GM04504 (cell line): ENCODE results near the gene KATNB1.
"Not testable (repeated sequence)": the region's sequence is repeated elsewhere in the genome, so short reads cannot be mapped to it uniquely, and the experiment has no call there.

ENCODE experiments used
- DNase-seq: peaks from one replicate; pipeline ENCODE4 v3.0.0-alpha.2; 2012; ENCODE audit warnings: low read depth

Gene KATNB1

DNA sequence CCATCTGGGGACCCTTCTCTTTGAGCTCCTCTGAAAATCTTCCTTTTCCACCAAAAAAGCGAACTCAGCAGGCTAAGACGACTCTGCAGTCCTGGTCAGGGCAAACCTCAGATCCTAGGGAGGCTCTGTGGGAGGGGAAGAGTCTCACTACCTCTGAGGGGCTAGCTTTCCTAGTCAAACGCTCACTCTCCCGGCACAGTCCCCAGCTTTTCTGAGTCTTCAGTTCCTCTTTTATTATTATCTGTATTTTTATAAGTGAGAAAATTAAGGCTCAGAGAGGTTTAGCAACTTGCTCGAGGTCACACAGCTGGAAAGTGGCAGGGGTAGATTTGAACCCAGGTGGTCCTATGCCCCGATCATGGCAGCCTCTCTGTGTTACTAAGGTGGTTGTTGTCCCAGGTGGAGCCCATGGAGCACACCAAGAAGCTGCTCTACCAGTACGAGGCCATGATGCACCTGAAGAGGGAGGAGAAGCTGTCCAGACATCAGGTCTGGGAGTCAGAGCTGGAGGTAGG, 9.1 kb upstream of the KATNB1 start:
- no peak for DNase-seq

DNA sequence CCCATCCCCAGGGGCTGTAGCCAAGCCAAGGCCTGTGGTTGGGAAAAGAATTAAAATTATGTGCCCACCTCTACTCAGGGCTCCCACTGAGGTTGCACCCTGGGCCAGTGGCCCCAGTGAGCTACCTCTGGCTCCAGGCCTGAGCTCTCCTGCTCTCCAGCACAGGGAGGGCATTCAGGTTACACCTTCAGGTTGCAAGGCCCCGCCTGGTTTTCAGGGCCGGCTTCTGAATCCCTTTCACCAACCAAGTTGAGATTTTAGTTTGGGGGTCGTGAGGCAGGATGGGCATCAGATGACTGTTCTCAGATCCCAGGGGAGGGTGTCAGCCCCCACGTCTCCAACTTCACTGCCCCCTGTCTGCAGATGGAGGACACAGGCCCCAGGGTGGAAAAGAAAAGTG, 8.0 kb upstream of the KATNB1 start:
- no peak for DNase-seq

DNA sequence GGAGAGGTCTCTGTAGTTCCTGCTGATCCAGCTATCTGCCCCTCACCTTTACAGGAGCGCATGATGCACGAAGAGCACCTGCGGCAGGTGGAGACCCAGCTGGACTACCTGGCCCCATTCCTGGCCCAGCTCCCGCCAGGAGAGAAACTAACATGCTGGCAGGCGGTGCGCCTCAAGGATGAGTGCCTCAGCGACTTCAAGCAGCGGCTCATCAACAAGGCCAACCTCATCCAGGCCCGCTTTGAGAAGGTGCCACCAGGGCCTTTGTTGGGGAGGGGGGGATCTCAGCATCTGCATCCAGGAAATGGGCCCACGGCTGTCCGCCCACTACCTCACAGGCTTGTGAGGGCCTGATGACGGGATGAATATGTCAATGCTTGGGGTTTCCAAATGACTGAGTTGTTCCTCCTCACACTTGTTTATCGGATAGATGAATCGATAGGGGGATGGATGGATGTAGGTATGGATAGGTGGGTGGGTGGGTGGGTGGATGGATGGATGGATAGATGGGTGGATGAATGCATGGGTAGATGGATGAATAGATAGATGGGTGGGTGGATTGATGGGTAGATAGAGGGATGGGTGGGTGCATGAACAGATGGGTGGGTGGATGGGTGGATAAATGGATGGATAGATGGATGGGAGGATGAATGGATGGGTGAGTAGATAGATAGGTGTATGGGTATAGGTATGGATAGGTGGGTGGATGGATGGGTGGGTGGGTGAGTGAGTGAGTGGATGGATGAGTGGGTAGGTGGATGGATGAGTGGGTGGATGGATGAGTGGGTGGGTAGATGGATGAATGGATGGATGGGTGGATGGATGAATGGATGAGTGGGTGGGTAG, 7.0 kb upstream of the KATNB1 start:
- no peak for DNase-seq

DNA sequence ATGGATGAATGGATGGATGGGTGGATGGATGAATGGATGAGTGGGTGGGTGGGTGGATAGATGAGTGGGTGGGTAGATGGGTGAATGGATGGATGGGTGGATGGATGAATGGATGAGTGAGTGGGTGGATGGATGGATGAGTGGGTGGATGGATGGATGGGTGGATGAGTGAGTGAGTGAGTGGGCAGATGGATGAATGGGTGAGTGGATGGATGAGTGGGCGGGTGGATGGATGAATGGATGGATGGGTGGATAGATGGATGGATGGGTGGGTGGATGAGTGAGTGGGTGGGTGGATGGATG, 6.4 kb upstream of the KATNB1 start:
- no peak for DNase-seq

DNA sequence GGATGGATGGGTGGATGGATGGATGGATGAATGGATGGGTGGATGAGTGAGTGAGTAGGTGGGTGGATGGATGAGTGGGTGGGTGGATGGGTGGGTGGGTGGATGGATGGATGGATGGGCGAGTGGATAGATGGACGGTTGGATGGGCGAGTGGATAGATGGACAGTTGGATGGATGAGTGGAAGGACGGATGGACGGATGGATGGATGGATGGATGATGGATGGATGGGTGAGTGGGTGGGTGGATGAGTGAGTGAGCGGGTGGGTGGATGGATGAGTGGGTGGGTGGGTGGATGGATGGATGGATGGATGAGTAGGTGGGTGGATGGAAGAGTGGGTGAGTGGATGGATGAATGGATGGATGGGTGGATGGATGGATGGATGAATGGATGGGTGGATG, 5.7 kb upstream of the KATNB1 start:
- not testable (repeated sequence) for DNase-seq

DNA sequence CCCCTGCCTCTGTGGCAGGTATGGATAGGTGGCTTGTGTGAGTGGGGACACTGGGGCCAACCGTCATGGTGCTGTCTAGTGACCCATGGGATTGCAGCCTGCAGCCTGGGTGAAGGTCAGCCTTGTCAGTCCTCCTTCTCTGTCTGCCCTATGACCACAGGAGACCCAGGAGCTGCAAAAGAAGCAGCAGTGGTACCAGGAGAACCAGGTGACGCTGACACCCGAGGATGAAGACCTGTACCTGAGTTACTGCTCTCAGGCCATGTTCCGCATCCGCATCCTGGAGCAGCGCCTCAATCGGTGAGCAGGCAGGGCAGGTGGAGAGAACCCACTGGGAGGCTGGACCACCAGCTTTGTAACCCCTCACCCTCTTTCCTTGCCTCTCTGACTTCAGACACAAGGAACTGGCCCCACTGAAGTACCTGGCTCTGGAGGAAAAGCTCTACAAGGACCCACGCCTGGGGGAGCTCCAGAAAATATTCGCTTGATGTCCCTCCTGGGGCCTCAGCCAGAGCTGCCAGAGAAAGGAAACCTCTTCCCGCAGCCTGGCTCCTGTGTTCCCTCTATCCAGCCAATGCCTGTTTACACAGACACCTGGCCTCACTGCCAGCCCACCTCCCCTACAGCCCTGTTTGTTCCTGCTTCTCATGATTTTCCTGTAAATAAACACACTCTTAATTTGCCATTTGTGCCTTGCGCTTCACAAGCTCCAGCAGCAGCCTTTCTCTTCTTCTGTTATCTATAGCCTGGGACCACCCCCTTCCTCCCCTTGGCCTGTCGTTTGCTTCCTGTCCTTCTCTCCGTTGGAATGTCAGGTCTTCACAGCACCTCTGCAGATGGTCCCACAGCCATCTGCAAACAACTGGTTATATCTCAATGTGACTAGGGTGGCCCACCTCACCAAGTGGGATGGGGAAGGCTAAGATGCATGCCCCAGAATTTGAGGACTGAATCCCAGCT, 4.5 kb upstream of the KATNB1 start:
- no peak for DNase-seq

DNA sequence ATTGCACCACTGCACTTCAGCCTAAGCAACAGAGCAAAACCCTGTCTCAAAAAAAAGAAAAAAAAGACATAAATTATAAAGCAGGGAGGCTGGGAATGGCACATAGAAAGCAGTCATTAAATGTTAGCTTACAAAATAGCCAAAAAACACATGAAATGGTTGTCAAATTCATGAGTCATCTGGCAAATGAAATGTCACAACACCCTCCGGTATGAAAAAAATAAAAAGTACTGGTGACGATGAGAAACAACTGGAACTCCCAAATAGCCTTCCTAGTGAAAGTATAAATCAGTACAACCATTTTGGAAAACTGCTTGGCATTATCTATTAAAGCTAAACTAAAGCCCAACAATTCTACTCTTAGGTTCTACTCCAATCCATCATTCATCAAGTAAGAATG, 3.5 kb upstream of the KATNB1 start:
- DNase-seq: peak; percentile 80

DNA sequence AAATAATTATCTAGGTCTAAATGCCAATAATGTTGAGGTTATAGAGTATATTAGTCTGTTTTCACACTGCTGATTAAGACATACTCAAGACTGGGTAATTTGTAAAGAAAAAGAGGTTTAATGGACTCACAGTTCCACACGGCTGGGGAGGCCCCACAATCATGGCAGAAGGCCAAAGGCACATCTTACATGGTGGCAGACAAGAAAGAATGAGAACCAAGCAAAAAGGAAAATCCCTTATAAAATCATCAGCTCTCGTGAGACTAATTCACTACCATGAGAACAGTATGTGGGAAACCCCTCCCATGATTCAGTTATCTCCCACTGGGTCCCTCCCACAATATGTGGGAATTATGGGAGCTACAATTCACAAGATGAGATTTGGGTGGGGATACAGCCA, 2.9 kb upstream of the KATNB1 start:
- no peak for DNase-seq

DNA sequence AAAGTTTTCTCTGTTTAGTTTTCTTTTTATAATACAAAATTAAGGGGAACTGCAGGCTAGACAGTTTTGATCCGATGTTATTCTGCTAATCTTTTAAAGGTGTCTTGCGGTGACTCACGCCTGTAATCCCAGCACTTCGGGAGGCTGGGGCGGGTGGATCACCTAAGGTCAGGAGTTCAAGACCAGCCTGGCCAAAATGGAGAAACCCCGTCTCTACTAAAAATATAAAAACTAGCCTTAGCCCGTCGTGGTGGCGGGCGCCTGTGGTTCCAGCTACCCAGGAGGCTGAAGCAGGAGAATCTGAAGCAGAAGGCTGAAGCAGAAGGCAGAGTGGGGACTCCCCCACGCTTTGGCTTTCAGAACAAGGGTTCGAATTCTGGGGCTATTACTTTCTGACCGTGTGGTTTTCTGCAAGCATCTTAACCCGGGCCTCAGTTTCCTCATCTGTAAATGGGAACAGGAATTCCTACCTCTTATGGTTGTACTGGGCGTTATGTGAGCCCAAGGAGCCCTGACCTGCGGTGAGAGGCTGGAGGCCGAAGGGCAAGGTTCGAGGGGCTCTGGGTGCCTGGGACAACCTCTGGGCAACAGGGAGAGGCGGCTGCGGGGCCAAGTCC, 1.2 kb upstream of the KATNB1 start:
- DNase-seq: no peak

DNA sequence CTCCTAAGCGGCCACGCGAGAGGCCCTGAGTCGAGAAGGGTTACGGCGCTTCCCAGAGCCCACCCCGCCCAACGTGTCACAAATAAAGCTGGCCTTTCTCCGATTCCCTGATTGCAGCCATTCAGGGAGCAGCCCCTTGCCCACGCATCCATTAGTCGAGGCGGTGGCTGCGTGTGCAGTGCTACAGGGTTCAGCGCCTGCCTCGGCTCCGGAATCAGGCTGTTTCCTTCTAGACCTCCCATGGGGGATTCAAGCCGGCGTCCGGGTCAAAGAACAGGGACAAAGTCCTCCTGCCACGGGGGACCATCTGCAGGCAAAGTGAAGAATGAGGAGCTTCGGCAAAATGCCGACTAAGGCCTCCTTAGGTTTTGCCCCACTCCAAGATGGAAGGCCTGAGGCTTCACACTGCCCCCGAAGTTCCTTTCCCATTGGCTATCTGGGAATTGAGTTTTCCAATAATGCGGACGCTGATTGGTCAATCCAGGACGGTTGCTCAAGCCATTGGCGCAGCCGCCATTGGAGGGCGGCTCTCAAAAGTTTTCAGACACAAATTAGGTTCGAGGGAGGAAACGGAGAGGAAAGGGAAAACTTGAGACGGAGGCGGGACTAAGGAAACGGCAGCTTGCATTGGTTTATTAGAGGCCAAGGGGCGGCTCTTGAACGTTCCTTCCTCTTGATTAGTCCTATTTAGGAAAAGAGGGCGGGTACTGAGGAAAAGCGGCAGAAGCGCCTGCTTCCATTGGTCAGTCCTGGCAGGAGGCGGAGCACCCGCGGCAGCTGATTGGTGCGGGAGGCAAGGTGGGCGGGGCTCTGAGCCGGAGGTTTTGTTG, 430 bp upstream of the KATNB1 start:
- DNase-seq: peak; percentile 100

DNA sequence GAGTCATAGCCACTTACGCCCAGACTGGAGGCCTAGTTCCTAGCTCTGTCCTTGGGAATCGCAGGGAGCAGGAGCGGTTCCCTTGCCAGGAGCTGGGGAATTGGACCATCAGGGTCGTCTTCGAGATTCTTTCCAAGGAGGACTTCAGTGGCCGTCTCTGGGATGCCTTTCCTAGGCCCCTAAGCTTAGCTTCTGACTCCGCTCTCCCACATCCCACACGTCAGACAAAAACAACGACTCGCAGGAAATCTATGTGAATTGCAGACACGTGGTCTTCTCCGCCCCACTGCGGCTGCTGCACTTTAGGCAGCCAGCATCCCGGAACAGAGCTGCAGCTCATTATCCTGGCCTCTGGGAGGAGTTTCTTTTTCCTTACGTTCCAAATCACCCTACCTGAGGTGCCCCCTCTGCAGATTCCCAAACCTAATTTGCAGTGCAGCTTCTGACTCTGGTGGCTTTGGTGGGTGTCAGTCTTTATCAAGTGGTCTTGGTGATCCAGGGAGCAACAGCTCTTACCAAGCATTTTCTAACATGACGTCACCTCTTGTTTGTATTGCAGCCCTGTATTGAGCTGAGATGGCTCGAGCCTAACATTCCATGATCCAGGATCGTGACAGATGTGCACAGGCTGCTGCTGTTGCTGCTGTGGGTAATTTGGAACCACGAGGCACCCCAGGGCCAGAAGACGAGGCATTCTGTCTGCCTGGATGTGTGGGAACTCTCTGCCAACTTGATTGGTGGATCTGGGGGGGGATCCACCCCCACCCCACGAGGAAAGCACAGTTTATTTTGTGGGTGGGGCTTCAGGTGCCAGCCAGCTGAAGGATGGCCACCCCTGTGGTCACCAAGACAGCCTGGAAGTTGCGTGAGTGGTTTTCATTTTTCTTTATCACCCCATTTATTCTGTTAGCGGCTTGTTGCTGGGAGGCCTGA, 1.1 kb downstream of the KATNB1 start:
- peak; percentile 40 for DNase-seq

DNA sequence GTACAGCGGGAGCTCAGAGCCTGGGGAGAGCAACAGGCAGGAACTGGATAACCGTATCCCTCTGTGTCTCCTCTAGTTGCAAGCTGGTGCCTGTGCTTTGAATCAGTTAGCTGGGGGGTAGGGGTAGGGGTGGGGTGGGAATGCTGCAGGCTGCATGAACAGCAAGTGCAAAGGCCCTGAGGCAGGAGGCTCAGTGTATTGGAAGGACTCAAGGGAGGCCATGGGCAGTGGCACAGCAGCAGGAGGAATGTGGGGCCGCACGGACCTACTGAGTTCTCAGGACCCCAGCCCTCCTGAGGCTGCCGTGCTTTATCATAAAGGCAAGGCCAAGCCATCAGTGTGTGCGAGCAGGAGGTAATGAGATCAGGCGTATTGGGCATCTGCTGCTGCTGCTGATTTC, 3.3 kb downstream of the KATNB1 start:
- no peak for DNase-seq

DNA sequence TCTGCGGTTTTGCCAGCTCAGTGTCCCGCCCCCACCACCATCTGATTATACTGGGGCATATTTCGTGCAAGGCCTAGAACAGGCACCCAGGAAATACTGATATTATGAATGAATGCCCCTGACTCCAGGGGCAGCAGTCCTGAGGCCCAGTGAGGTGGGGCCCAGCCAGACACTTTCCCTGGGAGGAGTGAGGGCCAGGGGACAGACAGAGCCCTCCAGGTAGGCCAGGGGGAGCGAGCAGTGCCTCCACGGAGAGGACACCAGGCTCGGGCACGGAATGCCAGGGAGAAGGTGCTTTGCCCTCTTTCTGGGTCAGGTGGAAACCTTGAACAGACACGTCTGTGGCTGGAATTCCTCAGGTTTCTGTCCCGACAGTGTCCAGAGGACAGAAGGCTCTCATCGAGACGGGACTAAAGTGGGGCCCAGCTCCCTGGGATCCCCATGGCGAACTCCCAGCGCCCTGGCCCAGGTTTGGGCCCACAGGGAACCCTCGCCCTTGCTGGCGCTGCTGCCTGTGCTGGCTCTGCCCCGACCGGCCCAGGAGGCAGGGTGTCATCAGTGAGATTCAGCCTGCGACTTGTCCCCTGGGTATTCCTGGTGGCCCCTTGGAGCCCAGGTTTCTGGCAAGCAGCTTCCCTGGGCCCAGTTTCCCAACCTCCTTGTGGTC, 4.3 kb downstream of the KATNB1 start:
- no peak for DNase-seq

DNA sequence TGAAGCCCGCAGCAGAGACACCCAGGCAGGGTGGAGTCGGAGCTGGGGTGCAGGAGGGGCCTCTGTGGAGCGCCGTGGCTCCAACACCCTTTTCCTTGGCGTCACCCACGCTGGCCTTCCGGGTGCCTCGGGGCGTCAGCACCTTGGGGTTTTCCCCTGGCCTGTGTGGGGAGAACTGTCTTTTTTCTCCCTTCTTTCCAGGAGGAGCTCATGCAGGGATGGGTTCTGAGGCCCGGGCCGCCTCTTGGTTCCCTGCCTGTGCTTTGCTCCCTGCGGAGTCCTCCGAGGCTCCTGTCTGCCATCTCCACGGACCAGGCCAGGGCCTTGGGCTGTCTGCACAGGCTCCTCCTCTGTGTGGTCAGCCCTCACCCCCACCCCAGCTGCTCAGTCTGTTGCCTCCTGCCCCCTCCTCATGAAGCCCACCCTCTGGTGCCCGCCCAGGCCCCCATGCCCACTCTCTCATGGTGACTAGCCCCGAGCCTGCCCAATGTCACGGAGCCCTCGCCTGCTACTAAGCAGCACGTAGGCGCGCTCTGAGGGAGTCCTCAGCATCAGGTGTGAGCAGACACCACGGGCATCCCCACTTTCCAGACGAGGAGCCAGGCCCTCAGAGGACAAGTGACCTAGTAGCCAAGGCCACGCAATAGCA, 5.0 kb downstream of the KATNB1 start:
- no peak for DNase-seq

DNA sequence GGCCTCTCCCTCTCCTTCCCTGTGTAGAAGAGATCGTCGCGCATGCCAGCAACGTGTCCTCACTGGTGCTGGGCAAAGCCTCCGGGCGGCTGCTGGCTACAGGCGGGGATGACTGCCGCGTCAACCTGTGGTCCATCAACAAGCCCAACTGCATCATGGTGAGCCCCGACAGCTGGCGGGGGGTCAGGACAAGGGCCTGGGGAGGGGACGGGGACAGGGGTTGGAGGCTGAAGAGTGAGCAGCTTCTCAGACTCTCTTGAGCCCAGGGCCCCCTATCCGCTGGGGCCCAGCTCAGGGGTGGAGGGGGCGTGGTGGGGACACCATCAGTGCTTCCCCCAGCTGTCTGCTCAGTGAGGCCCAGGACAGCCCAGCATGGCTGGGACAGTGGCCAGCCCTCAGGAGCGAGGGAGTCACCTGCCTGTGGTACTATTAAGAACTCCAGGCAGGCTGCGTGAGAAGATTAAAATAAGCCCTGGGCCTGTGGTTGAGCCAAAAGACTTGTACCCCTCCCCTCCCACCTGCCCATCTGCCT, 6.2 kb downstream of the KATNB1 start:
- no peak for DNase-seq

DNA sequence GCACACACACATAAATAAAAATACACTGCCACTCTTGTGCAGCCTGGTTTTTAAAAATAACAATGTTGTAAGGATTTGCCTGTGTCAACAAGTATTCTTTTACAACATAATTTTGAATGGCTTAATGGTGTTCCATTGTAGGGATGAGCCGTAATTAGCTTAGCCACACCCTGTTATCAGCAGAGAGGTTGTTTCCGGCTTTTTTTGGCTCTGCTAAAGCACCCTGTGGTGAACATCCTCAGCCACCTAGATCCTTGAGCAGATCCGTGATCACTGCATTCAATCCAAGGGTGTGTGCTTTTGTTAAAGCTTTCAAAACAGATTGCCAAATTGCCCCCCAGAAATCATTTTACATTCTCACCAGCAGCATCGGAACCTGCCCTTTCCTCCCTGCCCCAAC, 7.0 kb downstream of the KATNB1 start:
- DNase-seq: no peak

DNA sequence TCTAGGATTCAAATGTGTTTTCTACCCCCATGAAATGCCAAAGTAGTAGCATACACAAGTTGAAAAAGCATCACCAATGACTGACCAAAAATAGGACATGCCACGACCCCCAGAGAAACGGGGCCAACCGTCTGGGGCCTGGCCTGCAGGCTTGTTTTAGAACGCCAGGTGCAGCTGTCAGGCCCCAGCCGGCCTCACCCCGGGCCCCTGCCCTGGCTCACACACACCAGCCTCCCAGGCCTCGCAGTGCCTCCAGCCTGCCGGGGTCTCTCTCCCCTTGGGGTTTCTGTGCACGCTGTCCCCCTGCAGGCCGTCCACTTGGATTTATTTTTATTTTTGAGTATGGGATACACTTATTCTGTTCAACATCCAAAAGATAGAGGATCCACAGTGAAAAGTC, 7.9 kb downstream of the KATNB1 start:
- no peak for DNase-seq

DNA sequence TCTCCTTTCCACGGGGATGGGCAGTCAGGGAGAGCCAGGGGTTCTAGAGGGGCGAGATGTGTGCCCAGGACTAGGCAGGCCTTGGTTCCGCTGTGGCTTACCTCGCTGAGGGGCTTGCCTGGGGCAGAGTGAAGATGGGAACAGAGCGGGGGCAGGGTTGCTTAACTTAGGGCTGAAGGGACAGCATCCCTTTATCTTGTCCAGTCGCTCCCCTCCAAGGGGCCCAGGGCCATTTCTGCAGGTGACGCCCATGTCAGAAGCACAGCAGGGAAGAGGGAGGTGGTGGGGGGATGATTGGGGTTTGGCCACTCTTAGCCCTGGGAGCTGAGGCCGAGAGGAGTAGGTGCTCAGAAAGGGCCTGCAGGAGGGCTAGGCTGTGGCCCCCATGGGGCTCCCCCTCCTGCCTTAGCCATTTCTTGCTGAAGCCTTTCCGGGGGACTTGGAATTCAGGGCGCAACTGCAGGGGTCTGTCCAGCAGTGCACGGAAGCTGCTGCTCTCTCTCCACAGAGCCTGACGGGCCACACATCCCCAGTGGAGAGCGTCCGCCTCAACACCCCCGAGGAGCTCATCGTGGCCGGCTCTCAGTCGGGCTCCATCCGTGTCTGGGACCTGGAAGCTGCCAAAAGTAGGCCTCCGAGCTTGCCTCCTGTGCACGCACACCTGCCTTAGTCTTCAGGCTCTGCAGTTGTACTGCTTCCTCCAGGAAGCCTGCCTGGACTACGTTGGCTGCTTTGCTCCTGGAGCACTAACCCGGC, 8.5 kb downstream of the KATNB1 start:
- no peak for DNase-seq

DNA sequence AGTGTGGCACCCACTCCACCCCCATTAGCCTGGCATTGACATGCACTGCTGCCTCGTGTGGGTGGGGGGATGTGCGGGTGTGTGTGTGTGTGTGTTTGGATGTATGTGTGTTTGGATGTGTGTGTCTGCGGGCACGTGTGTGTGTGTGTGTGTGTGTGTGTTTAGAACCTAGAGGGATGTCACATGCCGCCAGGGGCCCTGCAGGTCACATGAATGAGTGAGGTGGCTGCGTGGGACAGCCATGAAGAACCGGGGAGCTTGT, 9.0 kb downstream of the KATNB1 start:
- DNase-seq: no peak
